ENCODE measurements around the gene DHCR24. TPM values are rescaled to one million over a fixed set of nuclear protein-coding genes. Genes with fewer than 3 reads are reported as not detected.

The DHCR24 gene
- total and polyA plus RNA-seq, 2 of the 13 experiments (the other 11 are each of a cell fraction or from before 2014, with no cell fraction given) = 374 to 448 TPM

DNA sequence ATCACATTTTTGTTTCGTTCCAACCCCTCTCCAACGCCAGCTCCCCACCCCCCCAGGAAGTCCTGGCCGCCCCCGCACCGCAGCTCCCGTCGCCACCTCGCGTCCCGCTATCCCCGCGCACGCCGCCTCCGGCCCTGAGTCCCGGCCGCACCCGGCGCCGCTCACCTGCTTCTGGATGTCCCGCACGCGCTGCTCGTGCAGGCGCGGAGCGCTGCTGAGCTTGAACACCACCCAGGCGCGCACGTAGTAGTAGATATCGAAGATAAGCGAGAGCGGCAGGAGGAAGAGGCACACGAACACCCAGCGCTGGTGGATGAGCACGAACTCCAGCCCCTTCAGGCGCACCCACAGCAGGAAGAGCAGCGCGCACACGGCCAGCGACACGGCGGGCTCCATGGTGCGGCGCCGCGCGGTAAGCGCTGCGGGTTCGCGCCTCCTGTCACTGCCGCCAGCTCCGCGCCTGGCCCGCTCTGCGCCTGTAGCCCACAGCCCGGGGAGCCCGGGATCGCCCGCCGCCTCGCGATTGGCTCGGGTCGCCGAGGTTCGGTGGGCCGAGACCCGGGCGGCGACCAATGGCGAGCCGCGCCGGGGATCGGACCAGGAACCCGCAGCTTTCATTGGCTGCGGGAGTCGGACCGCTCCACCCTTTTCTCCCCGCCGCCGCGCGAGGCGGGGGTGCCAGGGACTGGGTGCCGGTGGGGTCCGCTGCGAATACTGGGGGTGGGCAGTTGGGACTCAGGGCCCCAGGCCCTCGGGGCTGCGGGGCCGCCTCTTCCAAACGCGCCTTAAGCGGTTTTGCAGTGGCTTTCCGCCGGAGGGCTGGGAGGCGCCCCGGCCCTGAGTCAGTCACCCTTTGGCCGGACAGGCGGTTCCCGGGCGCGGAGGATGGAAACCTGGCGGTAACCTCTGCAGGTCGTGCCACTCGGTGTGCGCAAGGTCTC is at the start of gene DHCR24 (continued):
- no peak for TF ChIP-seq ZNF75D (CRISPR knock-in tag; IDR thresholded peaks at IDR 0.05; ENCODE audit: borderline replicate concordance)
- TF ChIP-seq GTF2F1 (IDR thresholded peaks at IDR 0.05; ENCODE audit: low read length) = no peak
- TF ChIP-seq CENPT (CRISPR knock-in tag; IDR thresholded peaks at IDR 0.05; ENCODE audit: low read depth) = peak; percentile 80; the same call in 1 of the 2 replicates
- TF ChIP-seq HMG20A (CRISPR knock-in tag; IDR thresholded peaks at IDR 0.05; ENCODE audit: borderline replicate concordance) = no peak
- 0 out of 2 replicates have a peak, but pooled peaks have one; percentile 63 for TF ChIP-seq ZFP36L1 (CRISPR knock-in tag; IDR thresholded peaks at IDR 0.05)
- no peak for TF ChIP-seq ZNF775 (CRISPR knock-in tag; IDR thresholded peaks at IDR 0.05; ENCODE audit: borderline replicate concordance)
- TF ChIP-seq HDAC1 (CRISPR knock-in tag; IDR thresholded peaks at IDR 0.05) = peak; percentile 73
- TF ChIP-seq, protein P1, sequence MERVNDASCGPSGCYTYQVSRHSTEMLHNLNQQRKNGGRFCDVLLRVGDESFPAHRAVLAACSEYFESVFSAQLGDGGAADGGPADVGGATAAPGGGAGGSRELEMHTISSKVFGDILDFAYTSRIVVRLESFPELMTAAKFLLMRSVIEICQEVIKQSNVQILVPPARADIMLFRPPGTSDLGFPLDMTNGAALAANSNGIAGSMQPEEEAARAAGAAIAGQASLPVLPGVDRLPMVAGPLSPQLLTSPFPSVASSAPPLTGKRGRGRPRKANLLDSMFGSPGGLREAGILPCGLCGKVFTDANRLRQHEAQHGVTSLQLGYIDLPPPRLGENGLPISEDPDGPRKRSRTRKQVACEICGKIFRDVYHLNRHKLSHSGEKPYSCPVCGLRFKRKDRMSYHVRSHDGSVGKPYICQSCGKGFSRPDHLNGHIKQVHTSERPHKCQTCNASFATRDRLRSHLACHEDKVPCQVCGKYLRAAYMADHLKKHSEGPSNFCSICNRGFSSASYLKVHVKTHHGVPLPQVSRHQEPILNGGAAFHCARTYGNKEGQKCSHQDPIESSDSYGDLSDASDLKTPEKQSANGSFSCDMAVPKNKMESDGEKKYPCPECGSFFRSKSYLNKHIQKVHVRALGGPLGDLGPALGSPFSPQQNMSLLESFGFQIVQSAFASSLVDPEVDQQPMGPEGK (CRISPR knock-in tag; IDR thresholded peaks at IDR 0.05) = peak; percentile 97
- no peak for TF ChIP-seq ZNF34 (CRISPR knock-in tag; IDR thresholded peaks at IDR 0.05; ENCODE audit: borderline replicate concordance)
- TF ChIP-seq SMAD1 (CRISPR knock-in tag; IDR thresholded peaks at IDR 0.05; ENCODE audit: borderline replicate concordance, low read depth) = no peak
- TF ChIP-seq SRF (IDR thresholded peaks at IDR 0.05; ENCODE audit: low read depth, low read length) = no peak
- TF ChIP-seq ZNF350 (CRISPR knock-in tag; IDR thresholded peaks at IDR 0.05; ENCODE audit: borderline replicate concordance, low read depth) = peak; percentile 52
- TF ChIP-seq NR1H2 (CRISPR knock-in tag; IDR thresholded peaks at IDR 0.05; ENCODE audit: borderline replicate concordance, low read depth) = no peak; the same call in 1 of the 2 replicates
- no peak for TF ChIP-seq ZNF501 (CRISPR knock-in tag; IDR thresholded peaks at IDR 0.05)
- TF ChIP-seq GZF1 (CRISPR knock-in tag; IDR thresholded peaks at IDR 0.05) = no peak; the same call in 1 of the 2 replicates
- TF ChIP-seq POGZ (CRISPR knock-in tag; IDR thresholded peaks at IDR 0.05) = peak; percentile 61
- TF ChIP-seq, protein P2, sequence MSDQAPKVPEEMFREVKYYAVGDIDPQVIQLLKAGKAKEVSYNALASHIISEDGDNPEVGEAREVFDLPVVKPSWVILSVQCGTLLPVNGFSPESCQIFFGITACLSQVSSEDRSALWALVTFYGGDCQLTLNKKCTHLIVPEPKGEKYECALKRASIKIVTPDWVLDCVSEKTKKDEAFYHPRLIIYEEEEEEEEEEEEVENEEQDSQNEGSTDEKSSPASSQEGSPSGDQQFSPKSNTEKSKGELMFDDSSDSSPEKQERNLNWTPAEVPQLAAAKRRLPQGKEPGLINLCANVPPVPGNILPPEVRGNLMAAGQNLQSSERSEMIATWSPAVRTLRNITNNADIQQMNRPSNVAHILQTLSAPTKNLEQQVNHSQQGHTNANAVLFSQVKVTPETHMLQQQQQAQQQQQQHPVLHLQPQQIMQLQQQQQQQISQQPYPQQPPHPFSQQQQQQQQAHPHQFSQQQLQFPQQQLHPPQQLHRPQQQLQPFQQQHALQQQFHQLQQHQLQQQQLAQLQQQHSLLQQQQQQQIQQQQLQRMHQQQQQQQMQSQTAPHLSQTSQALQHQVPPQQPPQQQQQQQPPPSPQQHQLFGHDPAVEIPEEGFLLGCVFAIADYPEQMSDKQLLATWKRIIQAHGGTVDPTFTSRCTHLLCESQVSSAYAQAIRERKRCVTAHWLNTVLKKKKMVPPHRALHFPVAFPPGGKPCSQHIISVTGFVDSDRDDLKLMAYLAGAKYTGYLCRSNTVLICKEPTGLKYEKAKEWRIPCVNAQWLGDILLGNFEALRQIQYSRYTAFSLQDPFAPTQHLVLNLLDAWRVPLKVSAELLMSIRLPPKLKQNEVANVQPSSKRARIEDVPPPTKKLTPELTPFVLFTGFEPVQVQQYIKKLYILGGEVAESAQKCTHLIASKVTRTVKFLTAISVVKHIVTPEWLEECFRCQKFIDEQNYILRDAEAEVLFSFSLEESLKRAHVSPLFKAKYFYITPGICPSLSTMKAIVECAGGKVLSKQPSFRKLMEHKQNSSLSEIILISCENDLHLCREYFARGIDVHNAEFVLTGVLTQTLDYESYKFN (CRISPR knock-in tag; conservative IDR thresholded peaks at IDR 0.05) = no peak; the same call in 1 of the 2 replicates
- peak; percentile 46; the same call in 1 of the 2 replicates for TF ChIP-seq KDM2A (CRISPR knock-in tag; IDR thresholded peaks at IDR 0.05; ENCODE audit: borderline replicate concordance, low read depth)
- TF ChIP-seq ZNF124 (CRISPR knock-in tag; IDR thresholded peaks at IDR 0.05) = no peak
- TF ChIP-seq, protein P3, sequence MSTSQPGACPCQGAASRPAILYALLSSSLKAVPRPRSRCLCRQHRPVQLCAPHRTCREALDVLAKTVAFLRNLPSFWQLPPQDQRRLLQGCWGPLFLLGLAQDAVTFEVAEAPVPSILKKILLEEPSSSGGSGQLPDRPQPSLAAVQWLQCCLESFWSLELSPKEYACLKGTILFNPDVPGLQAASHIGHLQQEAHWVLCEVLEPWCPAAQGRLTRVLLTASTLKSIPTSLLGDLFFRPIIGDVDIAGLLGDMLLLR (CRISPR knock-in tag; IDR thresholded peaks at IDR 0.05) = no peak; the same call in 1 of the 2 replicates
- TF ChIP-seq MLLT10 (CRISPR knock-in tag; IDR thresholded peaks at IDR 0.05) = peak; percentile 60; the same call in 1 of the 2 replicates
- no peak for TF ChIP-seq CENPX (CRISPR knock-in tag; IDR thresholded peaks at IDR 0.05)
- no peak for TF ChIP-seq MIER2 (CRISPR knock-in tag; IDR thresholded peaks at IDR 0.05)
- no peak for TF ChIP-seq XBP1 (CRISPR knock-in tag; IDR thresholded peaks at IDR 0.05)

Measured in HepG2 (cell line).